Upper lobe of left lung (tissue), 4 donors: ENCODE results near the gene SLC66A2.

Experiments
- CTCF ChIP-seq, 6 experiments: fragments of 450-650 bp in 4 of 6; fragments of 200-600 bp in 2 of 6; sonication (generic) in 2 of 6; IDR thresholded peaks; one replicate each; pipeline ENCODE4 v1.5.1; 2016 to 2019; ENCODE audit warnings: antibody characterized with exemption in 6 of 6
- EP300 ChIP-seq, 4 donors: sonication (generic); formaldehyde crosslinking; IDR thresholded peaks; one replicate each; pipeline ENCODE4 v1.5.1; 2017; ENCODE audit warnings: antibody characterized with exemption in 4 of 4, control low read depth in 2 of 4
- POLR2AphosphoS5 ChIP-seq, 2 donors: sonication (generic); formaldehyde crosslinking; IDR thresholded peaks; one replicate each; pipeline ENCODE4 v1.5.1; 2017; ENCODE audit warnings: antibody characterized with exemption in 2 of 2

- TF ChIP-seq EP300 (IDR thresholded peaks at IDR 0.05) (no peak), CTCF (IDR thresholded peaks at IDR 0.05) (no peak), POLR2AphosphoS5 (IDR thresholded peaks at IDR 0.05) (no peak)
Measured at GRCh38 chr18:79884294-79884962, 67.0 kb downstream of the SLC66A2 start.
